Left cardiac atrium (tissue), 4 donors: ENCODE results near the gene AKR1B15. TPM values are rescaled to one million over a fixed set of nuclear protein-coding genes. Genes with fewer than 3 reads are reported as not detected.
"Not testable (repeated sequence)": the region's sequence is repeated elsewhere in the genome, so short reads cannot be mapped to it uniquely, and the experiment has no call there.

Experiments used
- ATAC-seq, 2 donors: fragments of 200-7000 bp; cut with Tn5 transposase; one replicate each; pipeline ENCODE4 v1.9.1; 2020; ENCODE audit warnings: mild to moderate bottlenecking in 2 of 2, moderate library complexity in 2 of 2
- DNase-seq: peaks from one replicate; pipeline ENCODE4 v3.0.0-alpha.2; 2020
- intact Hi-C, 2 donors: fragments of 100-400 bp; cut with DNase I; formaldehyde crosslinking; loops; one replicate each; pipeline versions ENCODE4 v1.14.1 to v1.15.1; 2022 to 2023
- long read RNA-seq: library from polyadenylated mRNA; unstranded; transcript quantifications from one replicate; pipeline ENCODE4 v2.0.0, GENCODE V29; 2021
- total RNA-seq, 2 donors: library from RNA; stranded (reverse); fragmentation: NEBNext Ultra II Directional; extraction: Animal tissue kit (Norgen Biotek cat#: 25700); gene quantifications; one replicate each; pipeline ENCODE4 v1.2.1, GENCODE V29; 2021
- donor health status: DM: no; HTN: yes; CAD: no.
- donor health status: DM: no; HTN: yes; CAD: no; lungs with severe emphysema.
- donor health status: DM: yes; HTN: yes; CAD: no.
- donor health status: Dilated cardiomyopathy.

The AKR1B15 gene
- under 1 TPM in 1 of 2 donors, not detected in 1; 0.24 TPM for total RNA-seq
- long read RNA-seq = 0 reads

DNA sequence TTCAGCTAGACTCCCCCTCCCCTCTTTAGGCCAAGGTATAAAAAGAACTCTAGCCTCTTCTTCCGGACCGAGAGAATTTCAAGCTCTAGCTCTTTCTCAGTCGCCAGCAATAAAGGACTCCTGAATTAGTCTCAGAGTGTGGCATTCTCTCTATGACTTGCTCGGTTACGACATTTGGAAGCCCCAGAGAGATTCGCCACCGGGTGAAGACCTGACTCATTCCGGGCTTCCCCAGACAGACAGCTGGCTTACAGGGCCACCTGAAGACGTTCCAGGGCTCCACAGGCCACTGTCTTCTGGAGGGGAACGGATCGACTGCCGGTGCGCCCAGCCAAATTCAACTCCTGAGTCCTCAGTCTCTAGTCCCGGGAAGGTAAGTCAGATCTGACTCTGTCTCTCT lies at the start of gene AKR1B15:
AKR1B15 (plus strand) TSS at position 234 of the 400 bp plus-strand sequence. CDS start 15,510 bp downstream, outside the sequence.
- DNase-seq = no peak

DNA sequence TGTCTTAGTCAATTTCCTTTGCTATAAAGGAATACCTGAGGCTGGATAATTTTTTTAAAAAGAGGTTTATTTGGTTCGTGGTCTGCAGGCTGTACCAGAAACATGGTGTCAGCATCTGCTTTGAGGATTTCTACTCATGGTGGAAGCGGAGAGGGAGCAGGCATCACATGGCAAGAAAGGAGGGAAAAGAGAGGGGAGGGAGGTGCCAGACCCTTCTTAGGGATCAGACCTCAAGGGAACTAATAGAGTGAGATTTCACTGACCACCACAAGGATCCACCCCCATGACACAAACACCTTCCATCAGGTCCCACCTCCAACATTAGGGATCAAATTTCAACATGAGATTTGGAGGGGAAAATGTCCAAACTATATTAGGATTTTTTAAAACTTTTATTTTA lies 48.5 kb upstream of the AKR1B15 start:
- ATAC-seq = no peak
- intact Hi-C loops = no loop called here

More for the DNA sequence above, at the start of gene AKR1B15:
- no peak for ATAC-seq
- intact Hi-C loops = loop anchor here (5.0 to 10.0 kb wide), 2 partner anchors 56 to 58 kb away; no protein-coding TSS in a partner anchor

DNA sequence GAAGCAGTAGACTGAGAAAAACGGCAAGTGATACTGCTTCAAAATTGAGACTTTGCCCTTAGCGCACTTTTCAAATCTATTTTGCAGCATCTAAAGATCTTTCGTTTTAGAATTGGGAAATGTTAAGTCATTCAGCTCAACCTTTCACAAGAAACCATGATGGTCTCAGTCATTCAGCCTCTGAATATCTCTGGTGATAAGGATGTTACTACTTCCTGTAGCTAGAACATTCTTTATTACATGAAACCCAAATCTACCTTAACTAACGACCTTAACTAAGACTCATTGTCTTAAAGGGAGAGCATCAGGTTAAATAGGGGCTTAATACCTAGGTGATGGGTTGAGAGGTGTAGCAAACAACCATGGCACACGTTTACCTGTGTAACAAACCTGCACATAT lies 47.9 kb upstream of the AKR1B15 start:
- DNase-seq (no peak), ATAC-seq (no peak)
- intact Hi-C loops = no loop called here

More for the DNA sequence above, 48.5 kb upstream of the AKR1B15 start:
- DNase-seq = no peak

DNA sequence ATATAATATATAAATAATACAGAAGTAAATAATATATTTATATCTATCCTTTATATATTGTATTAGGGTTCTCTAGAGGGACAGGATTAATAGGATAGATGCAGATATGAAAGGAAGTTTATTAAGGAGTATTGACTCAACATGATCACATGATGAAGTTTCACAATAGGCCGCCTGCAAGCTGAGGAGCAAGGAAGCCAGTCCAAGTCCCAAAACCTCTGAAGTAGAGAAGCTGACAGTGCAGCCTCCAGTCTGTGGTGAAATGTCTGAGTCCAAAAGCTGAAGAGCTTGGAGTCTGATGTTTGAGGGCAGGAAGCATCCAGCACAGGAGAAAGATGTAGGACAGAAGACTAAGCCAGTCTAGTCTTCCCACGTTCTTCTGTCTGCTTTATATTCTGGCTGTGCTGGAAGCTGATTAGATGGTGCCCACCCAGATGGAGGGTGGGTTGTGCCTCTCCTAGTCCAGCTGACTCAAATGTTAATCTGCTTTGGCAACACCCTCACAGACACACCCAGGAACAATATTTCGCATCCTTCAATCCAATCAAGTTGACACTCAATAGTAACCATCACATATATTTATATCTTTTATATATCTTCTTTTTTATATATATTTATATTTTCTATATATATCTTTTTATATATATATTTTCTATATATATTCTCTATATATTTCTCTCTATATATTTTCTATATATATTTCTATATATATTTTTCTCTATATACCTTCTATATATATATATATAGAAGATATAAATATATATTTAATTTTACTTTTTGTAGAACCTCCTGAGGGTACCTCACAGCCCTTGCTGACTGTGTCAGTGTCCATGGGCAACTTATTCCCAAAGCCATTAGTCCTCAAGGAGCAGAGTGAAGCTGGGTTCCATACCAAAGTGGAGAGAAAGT lies 46.2 kb upstream of the AKR1B15 start:
- intact Hi-C loops = no loop called here
- ATAC-seq (peak; percentile 75 to 76), DNase-seq (peak; percentile 52)

DNA sequence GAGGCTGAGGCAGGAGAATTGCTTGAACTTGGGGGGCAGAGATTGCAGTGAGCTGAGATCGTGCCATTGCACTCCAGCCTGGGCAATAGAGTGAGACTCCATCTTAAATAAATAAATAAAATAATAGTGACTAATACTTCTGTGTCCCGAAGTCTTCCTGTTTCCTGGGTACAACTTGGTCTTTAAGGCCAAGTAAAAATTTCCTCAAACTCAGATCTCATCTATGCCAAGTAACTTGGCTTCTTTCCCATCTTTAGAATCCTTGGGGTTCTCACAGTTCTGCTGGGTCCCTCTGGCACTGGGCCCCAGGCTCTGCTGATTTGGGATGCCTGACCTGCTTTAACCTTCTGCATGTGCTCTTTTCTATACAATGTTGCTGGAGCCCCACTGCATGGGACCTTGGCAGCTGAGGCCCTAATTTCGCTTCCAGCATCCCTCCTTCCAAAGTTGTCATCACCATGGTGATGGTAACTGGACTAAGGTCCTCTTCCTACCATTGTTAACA lies 44.2 kb upstream of the AKR1B15 start:
- no peak for ATAC-seq
- intact Hi-C loops = no loop called here
- DNase-seq = no peak

DNA sequence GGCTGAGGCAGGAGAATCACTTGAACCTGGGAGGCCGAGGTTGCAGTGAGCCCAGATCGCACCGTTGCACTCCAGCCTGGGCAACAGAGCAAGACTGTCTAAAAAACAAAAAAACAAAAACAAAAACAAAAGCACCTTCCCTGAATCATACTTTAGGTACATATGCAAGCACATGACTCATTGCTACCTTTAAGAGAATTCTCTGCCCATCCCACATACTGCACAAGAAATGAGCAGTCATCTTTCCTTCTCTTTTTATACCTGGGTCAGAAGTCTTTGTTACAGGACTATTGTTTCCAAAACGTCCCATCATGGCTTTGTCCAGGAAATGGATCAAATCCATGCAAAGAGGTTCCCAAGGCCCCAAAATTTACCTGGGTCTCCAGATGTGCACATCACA lies 43.1 kb upstream of the AKR1B15 start:
- no peak for DNase-seq
- ATAC-seq = no peak
- intact Hi-C loops = no loop called here

DNA sequence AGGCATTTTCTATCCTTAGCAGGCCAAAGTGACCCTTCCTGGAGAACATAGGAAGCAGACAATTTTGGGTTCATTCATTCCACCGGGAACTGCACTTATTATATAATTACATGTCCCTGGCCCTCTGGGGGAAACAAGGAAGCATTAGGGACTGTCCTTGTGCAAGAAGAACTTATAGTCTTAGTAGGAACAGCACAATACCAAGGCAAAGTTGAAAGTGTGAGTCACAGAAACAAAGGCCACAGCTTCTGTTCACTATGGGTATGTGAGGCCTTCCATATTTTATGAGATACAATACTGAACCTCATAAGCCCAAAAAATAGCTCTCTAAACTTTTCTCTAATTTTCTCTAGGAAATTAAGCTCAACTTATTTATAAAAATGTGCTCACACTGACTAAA lies 39.9 kb upstream of the AKR1B15 start:
- no peak for ATAC-seq
- intact Hi-C loops = no loop called here
- DNase-seq = no peak

DNA sequence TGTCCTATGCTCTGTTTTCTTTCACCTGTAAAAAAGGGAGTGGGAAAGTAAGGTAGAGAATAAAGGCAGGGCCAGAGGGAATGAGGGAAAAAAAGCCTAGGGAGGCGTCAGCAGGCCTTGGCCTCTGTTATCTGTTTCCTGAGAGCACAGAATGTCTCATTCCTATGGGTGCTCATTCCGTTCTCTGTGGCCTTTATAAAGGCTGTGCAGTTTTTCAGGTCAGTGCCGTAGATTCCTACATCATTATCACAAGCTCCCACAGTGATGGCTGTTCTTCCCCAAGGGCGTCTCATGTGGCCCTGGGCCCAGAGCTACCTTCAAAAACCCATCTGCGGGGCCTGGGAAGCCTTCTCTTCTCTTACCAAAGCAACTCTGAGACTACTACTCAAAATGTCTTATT lies 38.3 kb upstream of the AKR1B15 start:
- intact Hi-C loops = loop anchor here in 1 of 2 donors (5.0 kb wide), 1 partner anchor 78 kb away; no protein-coding TSS in a partner anchor
- ATAC-seq (no peak), DNase-seq (no peak)

DNA sequence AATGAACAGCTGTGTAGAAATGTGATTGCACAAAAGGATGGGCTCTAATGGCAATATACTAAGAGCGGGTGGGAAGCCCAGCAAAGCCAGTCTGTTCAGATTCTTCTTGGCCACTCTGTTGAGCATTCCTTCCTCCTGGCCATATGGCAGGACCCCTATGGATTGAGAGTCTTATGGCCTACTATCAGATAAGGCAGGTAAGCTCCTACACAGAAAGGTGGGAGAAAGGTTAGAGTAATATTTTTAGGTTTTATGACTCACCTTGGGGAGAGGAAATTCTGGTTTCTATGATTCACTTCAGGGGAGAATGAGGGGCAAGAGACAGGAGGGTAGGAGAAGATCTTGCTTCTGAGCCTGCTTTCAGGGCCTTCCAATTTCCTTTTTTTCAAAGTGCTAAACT lies 36.6 kb upstream of the AKR1B15 start:
- DNase-seq (no peak), ATAC-seq (no peak)
- intact Hi-C loops = loop anchor here in 1 of 2 donors (5.0 kb wide), 1 partner anchor 80 kb away; no protein-coding TSS in a partner anchor

DNA sequence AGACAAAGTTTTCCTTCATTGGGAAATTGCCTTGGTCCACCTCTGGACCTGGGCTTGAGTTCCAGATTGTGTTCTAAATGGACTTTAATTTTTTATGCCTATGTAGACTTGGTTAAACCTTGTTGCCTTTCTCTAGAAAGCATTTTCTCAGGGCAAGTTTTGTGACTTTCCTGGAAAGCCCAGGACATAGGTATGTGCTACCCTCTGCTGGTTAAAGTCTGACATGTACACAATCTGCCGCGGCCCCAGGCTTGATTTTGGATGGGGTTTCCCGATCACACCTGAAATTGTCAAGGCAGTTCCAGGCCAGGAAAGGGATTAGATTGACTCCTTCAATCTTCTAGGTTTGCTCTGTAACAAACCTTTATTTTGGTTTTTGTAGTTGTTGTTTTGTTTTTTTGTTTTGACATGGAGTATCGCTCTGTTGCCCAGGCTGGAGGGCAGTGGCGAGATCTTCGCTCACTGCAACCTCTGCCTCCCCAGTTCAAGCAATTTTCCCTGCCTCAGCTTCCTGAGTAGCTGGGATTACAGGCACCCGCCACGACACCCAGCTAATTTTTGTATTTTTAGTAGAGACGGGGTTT lies 35.6 kb upstream of the AKR1B15 start:
- intact Hi-C loops = loop anchor here (1.0 to 5.0 kb wide), 2 partner anchors 80 to 81 kb away; no protein-coding TSS in a partner anchor
- DNase-seq = peak; percentile 27
- ATAC-seq = peak; percentile 59 to 67

DNA sequence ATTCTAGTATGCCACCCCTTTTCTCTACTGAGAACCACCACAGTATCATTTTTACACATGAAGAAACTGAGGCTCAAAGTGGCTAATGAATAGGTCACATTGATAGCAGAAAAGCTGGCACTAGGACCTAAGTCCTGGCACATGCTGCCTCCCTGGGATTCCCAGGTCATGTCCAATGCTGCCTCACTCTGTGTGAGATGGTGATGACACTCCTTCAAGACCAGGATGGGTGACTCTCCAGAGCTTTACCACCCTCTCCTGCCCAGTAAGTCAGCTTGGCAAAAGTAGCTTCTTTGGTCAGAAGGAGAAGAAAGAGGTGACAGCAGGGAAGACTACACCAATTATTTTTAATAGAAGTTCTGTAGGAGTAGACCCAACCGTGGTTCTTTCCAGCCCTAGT lies 34.8 kb upstream of the AKR1B15 start:
- no peak for ATAC-seq
- intact Hi-C loops = loop anchor here (2.0 to 5.0 kb wide), 2 partner anchors 82 to 93 kb away; no protein-coding TSS in a partner anchor
- DNase-seq = no peak

DNA sequence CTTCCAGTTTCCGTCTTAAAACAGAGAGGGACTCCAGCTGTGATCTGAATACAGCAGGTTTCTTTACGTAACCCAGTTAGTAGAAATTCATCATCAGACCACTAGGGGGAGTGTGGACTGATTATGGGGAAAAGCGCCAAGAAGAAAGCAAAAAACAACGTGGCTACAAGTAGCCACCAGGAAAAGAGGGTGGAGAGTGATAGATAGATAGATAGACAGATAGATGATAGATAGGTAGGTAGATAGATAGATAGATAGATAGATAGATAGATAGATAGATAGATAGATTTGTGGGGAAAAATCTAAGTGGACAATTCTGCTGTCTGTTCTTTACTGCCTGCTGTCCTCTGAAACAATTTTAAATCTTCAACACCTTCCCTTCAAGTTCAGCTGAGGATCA lies 34.2 kb upstream of the AKR1B15 start:
- intact Hi-C loops = loop anchor here (2.0 to 5.0 kb wide), 3 partner anchors 82 to 93 kb away; no protein-coding TSS in a partner anchor
- ATAC-seq = peak; percentile 53 to 70

DNA sequence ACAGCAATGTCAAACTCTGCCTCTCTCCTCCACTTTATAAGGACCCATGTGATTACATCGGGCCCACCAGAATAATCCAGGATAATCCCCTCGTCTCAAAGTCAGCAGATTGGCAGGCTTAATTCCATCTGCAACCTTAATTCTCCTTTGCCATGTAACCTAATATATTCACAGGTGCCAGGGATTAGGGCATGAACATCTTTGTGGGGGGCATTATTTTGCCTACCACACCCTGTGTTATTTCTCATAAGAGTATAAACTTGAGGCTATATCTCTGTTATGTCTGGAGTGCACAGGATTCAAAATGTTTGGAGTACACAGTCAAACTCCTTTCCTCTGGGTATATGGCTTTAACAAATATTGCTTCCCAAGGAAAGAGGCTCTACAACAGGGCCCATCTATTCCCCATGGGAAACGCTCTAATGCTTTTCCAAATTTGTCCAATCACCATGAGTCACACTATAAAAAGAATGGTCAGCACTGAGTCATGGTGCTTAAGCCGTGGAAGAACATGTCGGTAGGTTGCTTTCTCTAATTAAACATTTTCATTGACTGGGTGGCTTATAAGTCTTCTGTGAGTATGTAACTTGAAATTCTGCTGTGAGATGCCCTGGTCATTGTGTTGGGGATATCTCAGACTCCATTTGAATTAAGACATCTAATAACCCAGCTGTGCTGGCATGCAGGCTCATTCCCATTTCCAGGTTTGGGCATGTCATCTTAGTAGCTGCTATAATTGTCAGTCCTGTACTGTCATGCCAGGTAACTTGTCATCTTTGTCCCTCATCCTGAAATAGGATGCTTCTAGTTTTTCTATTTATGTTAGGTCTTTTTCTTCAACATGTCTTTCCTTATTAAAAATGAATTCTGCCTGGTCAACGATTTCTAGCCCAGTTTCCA lies 33.1 kb upstream of the AKR1B15 start:
- no peak for DNase-seq
- intact Hi-C loops = loop anchor here (2.0 to 5.0 kb wide), 2 partner anchors 91 kb away; no protein-coding TSS in a partner anchor
- peak; percentile 39 to 72 for ATAC-seq

More for the DNA sequence above, 34.2 kb upstream of the AKR1B15 start:
- DNase-seq = no peak

DNA sequence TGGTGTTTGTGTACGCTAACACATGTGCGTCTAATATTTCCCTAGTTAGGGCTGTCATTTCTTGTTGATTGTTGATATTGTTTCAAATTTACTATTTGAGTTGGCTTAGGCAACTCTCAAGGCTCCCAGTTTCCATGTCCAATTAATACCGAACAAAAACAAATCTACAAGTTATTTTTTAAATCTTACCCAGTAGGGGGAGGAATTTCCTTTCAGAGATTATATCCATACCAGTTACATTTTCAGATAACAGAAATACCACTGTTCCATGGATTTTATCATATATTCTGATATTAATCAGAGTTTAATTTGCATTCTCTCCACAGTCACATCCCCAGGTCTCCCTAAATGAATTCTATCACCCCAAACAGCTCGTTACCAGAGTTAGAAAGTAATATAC lies 28.8 kb upstream of the AKR1B15 start:
- intact Hi-C loops = no loop called here
- DNase-seq (no peak), ATAC-seq (no peak)

DNA sequence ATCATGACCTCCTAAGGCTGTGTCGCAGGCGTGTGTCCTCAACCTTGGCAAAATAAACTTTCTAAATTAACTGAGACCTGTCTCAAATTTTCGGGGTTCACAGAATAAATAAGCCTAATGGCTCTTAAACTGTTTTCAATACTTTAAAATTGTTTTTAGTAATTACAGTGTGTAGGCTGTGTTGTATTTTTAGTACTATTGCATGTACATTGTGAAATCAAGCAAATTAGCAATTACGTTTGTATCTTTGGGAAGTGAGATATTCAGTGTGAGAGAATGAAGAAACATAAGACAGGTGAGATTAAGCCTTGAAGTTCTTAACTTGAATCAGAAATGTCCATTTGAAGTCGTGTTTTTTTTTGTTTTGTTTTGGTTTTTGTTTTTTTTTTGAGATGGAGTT lies 26.3 kb upstream of the AKR1B15 start:
- no peak for DNase-seq
- intact Hi-C loops = no loop called here
- no peak for ATAC-seq

DNA sequence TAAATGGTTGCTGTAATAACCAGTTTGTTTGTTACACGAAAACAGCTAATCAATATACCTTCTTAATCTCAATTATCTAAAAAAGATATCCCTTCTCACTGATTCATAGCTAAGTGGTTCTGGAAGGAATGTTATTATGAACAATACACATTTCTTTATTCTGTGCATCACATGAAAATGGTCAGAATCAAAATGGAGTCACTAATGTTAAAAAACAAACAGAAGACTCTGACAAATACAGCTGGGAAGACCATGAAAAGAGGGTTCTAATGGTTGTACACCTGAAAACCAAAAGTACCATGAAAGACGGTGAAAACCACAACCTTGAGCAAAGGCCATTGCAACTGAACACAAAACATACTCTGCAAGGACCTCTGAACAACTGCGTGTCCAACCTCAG lies 23.5 kb upstream of the AKR1B15 start:
- not testable (repeated sequence) for ATAC-seq, DNase-seq

DNA sequence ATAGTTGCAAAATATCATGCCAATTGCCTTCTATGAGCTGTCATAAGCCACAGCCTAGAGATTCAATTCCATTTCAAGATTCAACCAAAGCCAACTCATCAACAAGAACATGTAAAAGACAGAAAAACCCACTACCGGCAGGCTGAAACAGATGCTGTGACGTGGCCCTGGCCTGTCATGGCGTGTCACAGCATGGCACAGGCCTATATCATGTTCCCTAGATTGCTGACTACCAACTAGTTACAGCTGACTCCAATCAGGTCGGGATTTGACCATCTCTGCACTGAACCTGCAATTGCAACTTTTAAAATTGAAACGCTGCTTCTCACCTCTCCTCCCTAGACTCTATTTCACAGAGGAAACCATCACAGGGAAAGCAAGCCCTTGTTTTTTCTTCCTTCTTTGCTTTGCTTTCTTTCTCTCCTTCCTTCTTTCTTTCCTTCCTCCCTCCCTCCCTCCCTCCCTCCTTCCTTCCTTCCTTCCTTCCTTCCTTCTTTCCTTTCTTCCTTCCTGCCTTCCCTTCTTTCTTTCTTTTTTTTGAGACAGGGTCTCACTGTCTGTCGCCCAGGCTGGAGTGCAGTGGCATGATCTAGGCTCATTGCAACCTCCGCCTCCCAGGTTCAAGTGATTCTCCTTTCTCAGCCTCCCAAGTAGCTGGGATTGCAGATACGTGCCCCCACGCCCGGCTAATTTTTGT lies 22.2 kb upstream of the AKR1B15 start:
- intact Hi-C loops, ATAC-seq: not testable (repeated sequence)

More for the DNA sequence above, 23.5 kb upstream of the AKR1B15 start:
- intact Hi-C loops = not testable (repeated sequence)

DNA sequence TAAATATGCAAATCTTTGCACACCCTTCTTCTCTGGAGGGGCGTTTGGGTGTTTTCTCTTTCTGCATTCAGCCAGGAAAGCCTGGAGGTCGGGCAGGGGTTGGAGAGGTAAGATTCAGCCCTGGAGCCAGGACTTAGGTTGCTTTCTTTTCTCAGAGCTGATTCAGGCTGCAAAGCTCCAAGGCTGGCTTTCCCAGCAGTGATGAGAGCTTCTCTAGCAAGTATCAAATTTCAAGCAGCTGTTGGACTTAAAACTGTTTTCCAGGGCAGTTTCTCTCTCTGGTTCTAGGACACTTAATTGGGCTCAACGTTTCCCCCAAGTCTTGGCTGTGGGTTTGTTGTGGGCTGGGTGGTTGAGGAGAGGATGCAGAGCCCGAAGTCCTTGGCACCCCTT lies 20.9 kb upstream of the AKR1B15 start:
- DNase-seq (no peak), ATAC-seq (peak; percentile 53 to 69)
- intact Hi-C loops = no loop called here

More for the DNA sequence above, 22.2 kb upstream of the AKR1B15 start:
- not testable (repeated sequence) for DNase-seq
